ENCODE results near the gene STK16. TPM values are rescaled to one million over a fixed set of nuclear protein-coding genes. Genes with fewer than 3 reads are reported as not detected.
A peak's percentile ranks its signal among the peaks of the same experiment; 100 is the strongest.

The STK16 gene
- total and polyA plus RNA-seq, 4 donors: 5.8 to 44.3 (median 23.7) TPM

- no peaks in the 10 kb centered on the region for H3K9me3 ChIP-seq (ENCODE audit: control insufficient read depth in 4 of 4, low read length in 3 of 4)
- H3K27me3 ChIP-seq (ENCODE audit: control insufficient read depth in 4 of 4, insufficient read depth in 4 of 4, low read length in 3 of 4): no peaks in the 10 kb centered on the region
- TF ChIP-seq RAD21 (IDR thresholded peaks at IDR 0.05): peak; percentile 81 to 92
- TF ChIP-seq ZBTB33 (IDR thresholded peaks at IDR 0.05): no peak
- peak; percentile 99 for TF ChIP-seq CTCF (IDR thresholded peaks at IDR 0.05; ENCODE audit: low read depth, low read length, missing input control)
- TF ChIP-seq YY1 (IDR thresholded peaks at IDR 0.05): peak; percentile 63
- no peak for TF ChIP-seq ATF3 (IDR thresholded peaks at IDR 0.05)
- TF ChIP-seq EGR1 (IDR thresholded peaks at IDR 0.05; ENCODE audit: low read depth in 2 of 2): no peak
- no peak for TF ChIP-seq MAX (IDR thresholded peaks at IDR 0.05)
- TF ChIP-seq GABPA (IDR thresholded peaks at IDR 0.05 in 1 of 2, conservative IDR thresholded peaks at IDR 0.05 in 1 of 2): no peak
- no peak for TF ChIP-seq FOXA2 (IDR thresholded peaks at IDR 0.05)
- TF ChIP-seq HNF4A (conservative IDR thresholded peaks at IDR 0.05): peak; percentile 18 to 39
- TF ChIP-seq SP1 (IDR thresholded peaks at IDR 0.05): peak; percentile 42
- no peak for TF ChIP-seq HNF4G (IDR thresholded peaks at IDR 0.05)
- no peak for TF ChIP-seq FOXA1 (IDR thresholded peaks at IDR 0.05)
- TF ChIP-seq JUND (IDR thresholded peaks at IDR 0.05): no peak
- TF ChIP-seq RXRA (IDR thresholded peaks at IDR 0.05): no peak
- no peak for TF ChIP-seq NR2F2 (IDR thresholded peaks at IDR 0.05)
- peak; percentile 17 for TF ChIP-seq REST (IDR thresholded peaks at IDR 0.05)
- no peak for TF ChIP-seq TAF1 (conservative IDR thresholded peaks at IDR 0.05)
- H3K36me3 ChIP-seq (ENCODE audit: control insufficient read depth in 4 of 4, insufficient read depth in 3 of 4, low read depth in 1 of 4, low read length in 3 of 4): peaks cover 2 to 23% (median 15%) of the 10 kb centered on the region in 4 donors
- H3K27ac ChIP-seq (ENCODE audit: low read depth in 1 of 2, low read length in 2 of 2): peak overlapping the region; percentile 96 to 98
- peak; percentile 92 for DNase-seq (ENCODE audit: low spot score)
- H3K4me1 ChIP-seq (ENCODE audit: control insufficient read depth in 4 of 4, insufficient read depth in 4 of 4, low read length in 3 of 4): peaks cover 7 to 24% (median 14%) of the 10 kb centered on the region in 4 donors
- H3K4me3 ChIP-seq (ENCODE audit: low read depth in 1 of 3, low read length in 3 of 3): no peak overlapping the region
- peak overlapping the region; percentile 88 to 89 for H3K9ac ChIP-seq (ENCODE audit: low read depth in 1 of 2, low read length in 2 of 2)
- WGBS: 33% methylated on average over 25 of the region's 25 CpGs
Measured at GRCh38 chr2:219277703-219278654, 32.7 kb downstream of the STK16 start.

All from liver (tissue), 9 donors.